HG02981 (cell line): ENCODE measurements around the gene MND1.

Experiments used
- ATAC-seq: cut with Tn5 transposase; IDR thresholded peaks from one replicate; pipeline ENCODE4 v1.9.1; 2021; ENCODE audit warnings: mild to moderate bottlenecking, moderate library complexity; ENCODE audit not compliant: unreplicated experiment

MND1 gene

DNA sequence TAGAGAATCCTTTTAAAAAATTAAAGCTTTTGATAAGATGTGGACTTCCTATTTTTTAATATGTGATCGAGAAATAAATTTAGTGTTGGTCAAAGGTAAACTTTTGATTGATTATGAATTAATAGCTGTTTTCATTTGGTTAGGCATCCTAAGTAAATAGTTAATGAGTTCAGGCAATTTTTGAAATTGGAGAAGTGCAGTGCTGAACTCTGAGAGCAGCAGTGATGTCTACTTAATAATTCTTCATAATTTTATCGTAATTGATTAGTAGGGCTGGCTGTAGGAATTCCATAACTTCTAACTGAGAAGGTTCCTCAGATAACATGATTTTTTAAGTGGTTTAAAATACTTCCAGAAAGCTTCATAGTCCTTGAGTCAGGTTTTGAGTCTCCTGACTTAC is 1.5 kb downstream of the MND1 start:
- ATAC-seq: no peak

DNA sequence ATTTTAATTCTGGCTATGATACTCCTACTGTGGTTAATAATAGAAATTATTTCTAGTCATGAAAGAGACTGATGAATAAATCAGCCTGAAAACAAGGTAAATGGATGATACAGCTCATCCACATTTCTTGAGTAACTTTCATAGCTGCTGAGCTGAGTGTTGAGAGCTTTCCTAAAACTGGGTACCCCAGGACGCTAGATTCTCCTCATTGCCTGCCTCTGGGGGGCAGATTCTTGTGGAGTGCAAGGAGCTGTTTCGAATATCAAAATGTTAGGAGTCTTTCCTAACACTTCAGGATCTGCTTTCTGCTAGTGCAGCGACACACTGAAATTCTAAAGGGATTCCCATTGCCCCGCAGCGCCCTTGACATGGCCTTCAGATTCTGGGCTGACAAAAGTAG is 2.1 kb downstream of the MND1 start:
- no peak for ATAC-seq

DNA sequence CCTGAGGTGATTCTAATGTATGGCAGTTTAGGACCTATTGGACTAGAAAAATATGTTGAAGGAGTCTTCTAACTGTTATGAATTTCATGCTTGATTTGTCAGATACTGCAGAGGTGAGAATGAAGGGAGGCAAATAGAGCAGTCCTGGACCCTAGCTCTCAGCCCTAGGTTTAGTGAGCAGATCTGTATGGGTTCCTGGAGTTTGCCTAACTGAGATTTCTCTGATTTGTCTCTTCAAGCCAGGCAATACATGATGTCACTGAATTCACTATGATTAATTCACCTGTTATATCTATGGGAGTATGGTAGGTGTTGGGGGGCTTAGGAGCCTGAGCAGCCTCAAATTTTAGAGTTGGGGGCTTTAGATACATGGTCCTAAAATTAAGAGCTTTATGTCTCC is 2.6 kb downstream of the MND1 start:
- ATAC-seq: no peak

DNA sequence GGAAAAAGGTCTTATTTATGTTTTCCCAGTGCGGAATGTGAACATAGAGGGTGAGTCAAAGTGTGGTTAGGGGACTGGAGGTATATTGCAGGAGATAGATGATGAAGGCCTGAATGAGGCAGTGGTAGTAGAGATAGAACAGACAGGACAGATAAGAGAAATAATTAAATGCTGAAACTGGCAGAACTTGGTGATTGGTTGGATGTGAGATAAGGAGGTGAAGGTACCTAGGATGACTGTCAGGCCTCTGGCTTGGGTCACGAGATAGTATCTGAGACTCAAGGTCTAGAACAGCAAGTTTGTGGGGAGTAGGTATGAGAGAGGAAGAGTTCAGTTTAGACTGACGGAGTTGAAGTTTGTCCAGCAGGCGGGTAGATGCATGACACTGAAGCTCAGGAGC is 3.5 kb downstream of the MND1 start:
- no peak for ATAC-seq

DNA sequence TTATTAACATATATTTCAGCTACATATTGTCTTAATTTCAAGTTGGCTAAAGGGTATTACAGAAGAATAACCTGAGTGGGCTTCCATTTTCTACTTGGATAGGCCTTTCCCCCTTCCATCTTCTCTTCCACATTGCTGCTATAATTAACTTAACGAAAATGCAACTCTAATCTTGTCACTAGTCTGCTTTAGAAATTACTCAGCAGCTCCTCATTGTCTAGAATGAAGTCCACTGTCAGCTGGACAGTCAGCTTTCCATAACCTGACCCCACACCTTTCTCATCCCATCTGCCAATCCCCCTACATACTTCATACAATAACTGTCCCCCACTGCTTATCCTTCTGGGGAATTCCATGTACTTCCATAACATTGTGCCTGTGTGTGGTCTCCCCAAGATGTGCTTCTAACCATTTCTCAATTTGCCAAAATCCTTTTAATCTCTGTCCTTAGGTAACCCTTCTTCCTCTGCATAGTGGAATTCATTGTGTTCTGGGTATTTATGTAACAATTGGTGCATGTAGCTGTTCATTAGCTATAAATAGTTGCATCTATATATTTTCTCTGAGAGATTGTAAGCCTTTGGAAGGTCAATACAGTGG is 4.8 kb downstream of the MND1 start:
- no peak for ATAC-seq

DNA sequence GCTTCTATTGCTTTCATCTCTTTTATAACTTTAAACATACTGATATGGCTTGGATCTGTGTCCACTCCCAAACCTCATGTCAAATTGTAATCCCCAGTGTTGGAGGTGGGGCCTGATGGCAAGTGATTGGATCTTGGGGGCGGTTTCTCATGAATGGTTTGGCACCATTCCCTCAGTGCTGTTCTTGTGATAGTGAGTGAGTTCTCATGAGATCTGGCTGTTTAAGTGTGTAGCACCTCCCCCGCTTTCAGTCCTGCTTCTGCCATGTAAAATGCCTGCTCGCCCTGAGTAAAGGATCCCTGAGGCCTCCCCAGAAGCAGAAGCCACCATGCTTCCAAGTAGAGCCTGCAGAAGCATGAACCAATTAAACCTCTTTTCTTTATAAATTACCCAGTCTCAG is 17.7 kb downstream of the MND1 start:
- no peak for ATAC-seq

DNA sequence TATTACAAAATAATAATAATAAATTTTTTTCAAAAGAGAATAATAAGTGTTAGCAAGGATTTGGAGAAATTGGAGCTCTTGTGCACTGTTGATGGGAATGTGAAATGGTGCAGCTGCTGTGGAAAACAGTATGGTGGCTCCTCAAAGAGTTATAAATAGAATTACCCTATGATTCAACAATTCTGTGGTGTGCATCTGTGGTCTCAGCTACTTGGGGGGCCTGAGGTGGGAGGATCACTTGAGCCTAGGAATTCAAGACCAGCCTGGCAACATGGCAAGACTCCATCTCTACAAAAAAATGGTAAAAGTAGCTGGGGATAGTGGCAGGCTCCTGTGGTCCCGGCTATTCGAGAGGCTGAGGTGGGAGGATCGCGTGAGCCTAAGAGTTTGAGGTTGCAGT is 19.6 kb downstream of the MND1 start:
- ATAC-seq: no peak

DNA sequence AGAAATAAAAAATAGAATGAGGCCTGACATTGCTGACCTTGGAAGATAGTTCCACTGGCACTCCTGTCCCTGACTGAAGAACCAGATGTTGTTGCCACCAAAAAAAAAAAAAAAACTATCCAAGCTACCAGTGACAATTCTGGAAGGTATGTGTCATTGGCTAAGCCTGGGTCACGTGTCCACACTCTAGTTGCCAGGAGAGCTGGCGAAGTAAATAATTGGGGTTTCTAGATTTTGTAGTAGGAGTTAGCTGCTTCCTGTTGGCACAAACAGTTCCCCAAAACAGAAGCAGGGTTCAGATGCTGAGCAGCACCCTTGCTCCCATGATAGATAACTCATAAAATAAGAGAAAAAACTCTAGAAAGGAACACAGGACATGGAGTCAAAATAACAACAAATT is 20.5 kb downstream of the MND1 start:
- ATAC-seq: no peak

DNA sequence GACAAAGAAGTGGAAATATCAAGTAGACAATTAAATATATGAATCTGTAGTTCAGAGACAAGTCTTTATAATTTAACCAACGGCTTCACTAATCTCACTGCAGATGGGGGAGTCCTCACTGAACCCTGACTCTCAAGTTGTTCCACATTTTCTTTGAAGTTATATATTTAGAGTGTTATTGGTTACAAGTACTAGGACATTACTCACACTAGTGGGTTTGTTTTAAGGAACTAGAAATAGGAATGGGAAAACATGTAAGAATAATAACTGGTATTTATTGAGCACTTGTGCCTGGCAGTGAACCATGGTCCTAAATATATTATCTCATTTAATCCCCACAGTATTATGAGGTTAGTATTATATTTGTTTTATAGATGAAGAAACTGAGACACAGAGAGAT is 22.0 kb downstream of the MND1 start:
- ATAC-seq: no peak

DNA sequence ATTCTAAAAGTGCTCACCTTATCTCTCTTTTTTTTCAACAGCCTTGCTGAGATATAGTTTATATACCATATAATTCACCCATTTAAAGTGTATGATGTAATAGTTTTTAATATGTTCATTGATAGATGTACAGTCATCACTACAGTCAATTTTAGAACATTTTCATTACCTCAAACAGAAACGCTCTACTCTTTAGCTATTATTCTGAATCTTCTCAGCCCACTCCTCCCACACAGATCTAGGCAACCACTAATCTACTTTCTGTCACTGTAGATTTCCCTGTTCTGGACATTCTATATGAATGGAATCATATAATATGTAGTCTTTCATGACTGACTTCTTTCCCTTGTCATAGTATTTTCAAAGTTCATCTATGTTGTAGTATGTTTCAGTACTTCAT is 22.6 kb downstream of the MND1 start:
- ATAC-seq: no peak

DNA sequence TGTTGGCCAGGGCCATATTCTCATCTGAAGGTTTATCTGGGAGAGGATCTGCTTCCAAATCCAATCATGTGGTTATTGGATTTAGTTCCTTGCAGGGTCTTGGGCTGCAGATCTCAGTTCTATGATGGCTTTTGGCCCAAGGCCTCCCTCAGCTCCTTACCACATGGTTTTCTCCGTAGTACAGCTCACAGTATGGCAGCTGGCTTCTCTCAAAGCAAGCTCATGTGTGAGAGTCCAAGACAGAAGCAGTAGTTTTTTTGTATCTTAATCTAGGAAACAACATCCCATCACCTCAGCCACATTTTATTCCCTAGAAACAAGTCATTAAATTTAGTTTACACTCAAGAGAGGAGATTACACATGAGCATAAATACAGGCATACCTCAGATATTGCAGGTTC is 24.5 kb downstream of the MND1 start:
- ATAC-seq: no peak

DNA sequence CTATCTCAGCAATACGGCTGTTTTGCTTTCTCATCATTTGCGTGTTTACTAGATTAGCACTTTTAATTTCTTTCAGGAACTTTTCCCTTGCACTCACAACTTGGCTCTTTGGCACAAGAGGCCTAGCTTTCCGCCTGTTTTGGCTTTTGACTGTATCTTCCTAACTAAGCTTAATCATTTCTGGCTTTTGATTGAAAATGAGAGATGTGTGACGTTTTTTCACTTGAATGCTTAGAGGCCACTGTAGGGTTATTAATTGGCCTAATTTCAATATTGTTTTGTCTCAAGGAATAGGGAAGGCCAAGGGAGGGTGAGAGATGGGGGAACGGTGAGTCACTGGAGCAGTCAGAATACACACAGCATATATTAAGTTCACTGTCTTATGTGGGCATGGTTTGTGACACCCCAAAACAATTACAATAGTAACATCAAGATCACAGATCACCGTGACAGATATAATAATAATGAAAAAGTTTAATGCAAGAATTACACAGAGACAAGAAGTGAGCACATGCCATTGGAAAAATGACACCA is 27.3 kb downstream of the MND1 start:
- ATAC-seq: no peak

DNA sequence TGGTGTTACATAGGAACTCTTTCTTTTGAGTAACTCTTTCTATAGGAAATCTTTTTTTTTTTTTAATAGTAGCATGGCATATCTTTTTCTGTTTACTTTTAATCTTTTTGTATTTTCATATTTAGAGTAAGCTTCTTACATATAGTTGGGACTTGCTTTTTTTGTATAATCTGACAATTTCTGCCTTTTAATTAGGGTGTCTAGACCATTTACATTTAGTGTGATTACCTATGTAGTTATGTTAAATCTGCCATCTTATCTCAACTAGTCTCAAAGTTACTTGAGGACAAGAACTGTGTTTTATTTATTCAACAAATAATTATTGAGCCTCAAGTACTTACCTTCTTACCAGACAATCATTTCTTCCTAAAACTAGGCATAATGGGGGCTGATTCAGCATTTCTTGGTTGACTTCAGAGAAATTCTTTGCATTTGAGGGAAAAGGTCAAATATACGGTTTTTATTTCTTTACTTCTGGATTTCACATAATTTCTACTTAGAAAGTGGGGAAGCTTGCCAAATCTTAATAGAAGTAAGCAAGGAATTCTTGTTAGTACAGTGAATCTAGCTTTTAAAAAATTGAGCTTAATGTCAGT is 28.6 kb downstream of the MND1 start:
- no peak for ATAC-seq

DNA sequence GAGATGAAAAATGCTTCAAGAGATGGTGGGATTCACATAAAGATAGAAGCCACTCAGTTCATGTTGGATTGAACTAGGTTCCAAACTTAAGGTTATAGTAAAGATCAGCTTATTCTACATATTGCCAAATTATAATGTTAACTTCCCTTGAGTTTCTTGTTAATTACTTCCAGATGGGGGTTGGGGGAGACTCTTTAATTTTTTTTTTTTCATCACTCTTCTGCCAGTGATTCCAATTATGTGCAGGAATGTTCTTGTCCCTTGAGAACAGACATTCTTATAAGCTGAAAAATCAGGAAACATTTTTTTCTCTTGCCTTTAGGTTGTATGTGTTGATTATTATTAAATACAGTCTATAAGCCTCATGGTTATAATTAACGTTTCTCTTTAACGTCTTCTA is 30.0 kb downstream of the MND1 start:
- no peak for ATAC-seq

DNA sequence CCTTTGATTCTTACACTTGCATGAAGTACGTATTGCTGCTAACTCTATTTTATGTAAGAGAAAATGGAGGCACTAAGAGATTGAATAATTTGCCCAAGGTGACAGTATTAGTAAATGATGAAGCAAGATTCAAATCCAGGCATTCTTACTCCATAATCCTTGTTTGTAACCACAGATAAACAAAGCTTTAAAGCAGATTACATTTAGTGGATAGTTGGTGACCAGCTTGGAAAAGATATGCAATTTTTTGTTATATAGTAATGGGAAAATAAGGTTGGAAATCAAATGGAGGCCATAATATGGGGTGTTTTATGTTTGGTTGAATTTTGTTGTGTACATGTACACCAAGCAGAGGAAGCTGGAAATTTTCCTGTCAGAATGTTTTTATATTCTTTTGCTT is 30.8 kb downstream of the MND1 start:
- no peak for ATAC-seq

DNA sequence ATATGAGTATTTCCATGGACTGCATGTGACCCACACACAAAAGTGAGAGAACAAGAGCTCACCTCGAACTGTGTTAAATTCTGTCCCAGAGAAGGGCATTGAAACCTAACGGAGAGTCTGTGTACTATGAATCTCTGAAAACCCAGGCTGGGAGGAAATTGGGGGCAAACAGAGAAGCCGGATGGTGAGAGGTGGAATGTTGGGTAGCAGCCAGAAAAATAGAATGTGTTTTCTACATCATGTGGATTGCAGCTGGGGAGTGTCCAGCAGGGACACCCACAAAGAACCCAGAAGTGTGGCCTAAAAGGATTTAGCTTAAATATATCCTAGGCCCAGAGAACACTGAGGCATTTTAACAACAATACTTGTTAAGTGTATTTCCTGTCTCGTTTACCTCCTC is 38.6 kb downstream of the MND1 start:
- no peak for ATAC-seq

DNA sequence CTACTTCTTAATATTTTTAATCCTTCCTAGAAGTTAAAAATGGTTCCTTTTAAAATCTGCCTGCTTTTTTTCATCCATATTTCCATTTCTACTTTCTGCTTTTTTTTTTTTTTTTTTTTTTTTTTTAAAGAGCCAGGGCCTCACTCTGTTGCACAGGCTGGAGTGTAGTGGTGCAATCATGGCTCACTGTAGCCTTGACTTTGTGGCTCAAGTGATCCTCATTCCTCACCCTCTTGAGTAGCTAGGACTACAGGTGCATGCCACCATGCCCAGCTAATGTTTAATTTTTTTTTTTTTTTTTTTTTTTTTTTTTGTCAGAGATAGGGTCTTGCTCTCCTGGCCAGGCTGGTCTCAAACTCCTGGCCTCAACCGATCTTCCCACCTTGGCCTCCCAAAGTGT is 39.7 kb downstream of the MND1 start:
- ATAC-seq: no peak

DNA sequence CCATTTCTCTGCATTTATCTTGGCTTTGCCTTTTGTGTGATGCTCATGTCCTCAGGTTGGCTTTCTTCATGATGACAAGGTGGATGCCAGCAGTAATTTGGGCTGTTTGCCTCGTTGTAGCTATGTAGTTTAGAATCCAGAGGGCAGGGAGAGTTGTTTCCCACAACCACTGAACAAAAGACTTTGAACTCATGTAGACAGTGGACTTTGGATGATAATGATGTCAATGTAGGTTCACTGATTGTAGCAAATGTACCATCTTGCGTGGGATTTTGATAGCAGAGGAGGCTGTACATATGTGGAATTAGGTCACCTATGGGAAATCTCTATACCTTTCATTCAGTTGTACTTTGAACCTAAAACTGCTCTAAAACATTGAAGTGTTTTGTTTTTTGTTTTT is 41.3 kb downstream of the MND1 start:
- ATAC-seq: no peak

DNA sequence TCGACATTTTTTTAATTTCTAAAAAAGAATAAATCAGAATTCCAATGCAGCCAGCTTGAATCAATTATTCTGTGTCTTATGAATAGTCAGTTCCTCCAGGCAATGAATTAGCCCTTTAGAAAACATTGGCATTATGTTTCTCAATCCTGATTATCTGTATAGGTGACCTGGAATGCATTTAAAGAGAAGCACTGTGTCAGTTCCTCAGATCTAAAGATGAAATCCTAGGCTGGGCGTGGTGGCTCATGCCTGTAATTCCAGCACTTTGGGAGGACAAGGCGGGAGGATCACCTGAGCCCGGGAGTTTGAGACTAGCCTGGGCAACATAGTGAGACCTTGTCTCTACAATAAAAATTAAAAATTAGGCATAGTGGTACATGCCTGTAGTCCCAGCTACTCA is 43.5 kb downstream of the MND1 start:
- ATAC-seq: no peak

DNA sequence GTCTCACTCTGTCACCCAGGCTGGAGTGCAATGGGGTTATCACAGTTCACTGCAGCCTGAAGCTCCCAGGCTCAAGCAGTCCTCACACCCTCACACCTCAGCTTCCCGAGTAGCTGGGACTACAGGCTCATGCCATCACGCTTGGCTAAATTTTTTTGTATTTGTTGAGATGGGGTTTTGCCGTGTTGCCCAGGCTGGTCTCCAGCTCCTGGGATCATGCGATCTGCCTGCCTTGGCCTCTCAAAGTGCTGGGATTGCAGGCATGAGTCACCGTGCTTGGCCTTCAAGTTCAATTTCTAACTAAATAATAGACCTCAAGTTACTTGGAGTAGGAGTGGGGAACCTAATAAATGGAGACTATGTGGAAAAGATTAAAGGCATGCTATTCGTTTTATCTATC is 48.9 kb downstream of the MND1 start:
- no peak for ATAC-seq

DNA sequence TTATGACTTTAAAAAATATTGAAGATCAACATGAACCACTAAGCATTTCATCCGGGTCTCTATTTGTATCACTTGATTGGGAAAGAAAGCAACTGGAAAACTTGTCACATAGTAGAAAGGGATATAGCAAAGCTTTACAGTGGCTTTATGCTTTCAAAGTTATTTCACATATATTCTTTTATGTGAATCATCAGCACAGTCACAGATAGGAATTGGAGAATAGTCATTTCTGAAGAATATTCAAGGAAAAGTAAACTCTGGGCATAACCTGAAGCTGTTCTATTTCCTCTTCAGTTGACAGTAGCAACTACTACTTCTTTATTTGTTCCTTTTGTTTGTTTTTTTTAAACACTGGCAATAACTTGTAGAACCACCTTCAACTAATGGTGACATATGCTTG is 50.5 kb downstream of the MND1 start:
- ATAC-seq: no peak

DNA sequence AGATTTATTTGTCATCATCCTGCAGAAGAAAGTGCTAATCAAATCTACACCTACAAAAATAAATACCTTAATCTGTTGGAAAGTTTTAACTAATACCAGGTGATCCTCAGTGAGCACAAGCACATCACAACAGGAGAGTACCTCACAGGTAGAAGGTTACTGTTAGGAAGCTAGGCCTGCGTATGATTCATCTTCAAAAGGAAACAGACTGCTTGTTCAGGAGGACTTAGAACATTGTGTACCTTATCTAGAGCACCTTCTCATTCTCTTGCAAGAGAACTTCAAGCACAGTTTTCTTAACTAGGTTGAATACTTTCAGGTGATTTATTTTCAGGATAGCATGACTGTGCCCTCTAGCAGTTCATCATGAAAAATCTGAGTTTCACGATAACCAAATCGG is 54.2 kb downstream of the MND1 start:
- ATAC-seq: no peak

DNA sequence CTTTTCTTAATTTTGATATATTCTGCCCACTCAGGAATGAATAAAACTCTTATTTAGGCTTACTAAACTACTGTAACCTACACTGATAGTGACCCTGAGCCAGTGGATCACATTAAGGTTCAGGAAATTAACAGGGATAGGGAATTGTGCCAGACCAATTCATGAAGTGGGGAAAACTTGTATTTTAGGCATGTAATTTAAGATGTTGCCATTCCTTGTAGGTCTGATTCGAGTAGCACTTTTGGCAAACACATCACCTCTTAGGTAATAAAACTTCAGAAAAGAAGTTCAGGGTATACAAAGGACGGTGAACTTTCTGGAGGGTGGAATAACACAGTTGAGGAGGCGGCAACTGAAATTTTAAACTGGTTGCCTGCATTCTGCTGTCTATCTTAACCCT is 54.9 kb downstream of the MND1 start:
- no peak for ATAC-seq
